Gastroesophageal sphincter (tissue), 3 donors: ENCODE results near the gene FCN2.

Experiments
- POLR2A ChIP-seq, 2 donors: fragments of 450-650 bp; IDR thresholded peaks; one replicate each; pipeline ENCODE4 v1.6.1; 2017; ENCODE audit warnings: antibody characterized with exemption in 2 of 2, mild to moderate bottlenecking in 2 of 2, moderate library complexity in 1 of 2
- TF ChIP-seq, protein P1 (sequence below), 4 experiments: fragments of 200-600 bp in 2 of 4; fragments of 450-650 bp in 2 of 4; sonication (generic) in 1 of 4; IDR thresholded peaks; one replicate each; pipeline ENCODE4 v1.5.1; 2017 to 2019; ENCODE audit warnings: antibody characterized with exemption in 4 of 4, mild to moderate bottlenecking in 2 of 4, moderate library complexity in 2 of 4

DNA sequence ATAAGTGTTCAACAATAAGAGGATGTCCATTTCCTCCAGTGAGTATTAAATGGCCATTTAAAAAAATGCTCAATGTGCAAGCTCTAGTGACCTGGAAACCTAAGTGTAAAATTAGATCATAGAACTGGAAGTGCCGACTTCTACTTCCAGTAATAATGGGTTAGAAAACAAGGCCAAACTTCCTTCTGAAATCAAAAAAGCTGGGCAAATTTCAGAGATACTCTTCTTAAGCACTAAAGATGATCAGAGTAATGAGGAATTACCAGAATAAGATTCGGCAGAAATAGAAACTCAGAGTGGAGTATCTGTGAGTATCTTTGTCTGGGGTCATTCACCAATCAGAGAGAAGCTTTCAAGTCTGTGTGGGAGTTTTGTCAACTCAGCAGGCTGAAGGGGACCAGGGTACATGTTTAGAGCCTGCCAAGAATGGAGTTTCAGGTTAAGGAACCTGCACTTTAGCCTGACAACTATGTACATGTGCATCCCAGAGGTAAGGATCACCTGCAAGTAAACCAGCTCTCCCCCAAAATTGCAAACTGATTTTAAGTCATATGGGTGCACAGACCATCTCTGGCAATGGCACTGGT, 17.1 kb downstream of the FCN2 start:
- TF ChIP-seq, protein P1, sequence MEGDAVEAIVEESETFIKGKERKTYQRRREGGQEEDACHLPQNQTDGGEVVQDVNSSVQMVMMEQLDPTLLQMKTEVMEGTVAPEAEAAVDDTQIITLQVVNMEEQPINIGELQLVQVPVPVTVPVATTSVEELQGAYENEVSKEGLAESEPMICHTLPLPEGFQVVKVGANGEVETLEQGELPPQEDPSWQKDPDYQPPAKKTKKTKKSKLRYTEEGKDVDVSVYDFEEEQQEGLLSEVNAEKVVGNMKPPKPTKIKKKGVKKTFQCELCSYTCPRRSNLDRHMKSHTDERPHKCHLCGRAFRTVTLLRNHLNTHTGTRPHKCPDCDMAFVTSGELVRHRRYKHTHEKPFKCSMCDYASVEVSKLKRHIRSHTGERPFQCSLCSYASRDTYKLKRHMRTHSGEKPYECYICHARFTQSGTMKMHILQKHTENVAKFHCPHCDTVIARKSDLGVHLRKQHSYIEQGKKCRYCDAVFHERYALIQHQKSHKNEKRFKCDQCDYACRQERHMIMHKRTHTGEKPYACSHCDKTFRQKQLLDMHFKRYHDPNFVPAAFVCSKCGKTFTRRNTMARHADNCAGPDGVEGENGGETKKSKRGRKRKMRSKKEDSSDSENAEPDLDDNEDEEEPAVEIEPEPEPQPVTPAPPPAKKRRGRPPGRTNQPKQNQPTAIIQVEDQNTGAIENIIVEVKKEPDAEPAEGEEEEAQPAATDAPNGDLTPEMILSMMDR (IDR thresholded peaks at IDR 0.05): no peak
- TF ChIP-seq POLR2A (IDR thresholded peaks at IDR 0.05): no peak
